ENCODE results near the gene HGS. TPM values are rescaled to one million over a fixed set of nuclear protein-coding genes. Genes with fewer than 3 reads are reported as not detected.

HGS gene
- total and polyA plus RNA-seq, 7 donors: 38.6 to 158 (median 63.3) TPM

DNA sequence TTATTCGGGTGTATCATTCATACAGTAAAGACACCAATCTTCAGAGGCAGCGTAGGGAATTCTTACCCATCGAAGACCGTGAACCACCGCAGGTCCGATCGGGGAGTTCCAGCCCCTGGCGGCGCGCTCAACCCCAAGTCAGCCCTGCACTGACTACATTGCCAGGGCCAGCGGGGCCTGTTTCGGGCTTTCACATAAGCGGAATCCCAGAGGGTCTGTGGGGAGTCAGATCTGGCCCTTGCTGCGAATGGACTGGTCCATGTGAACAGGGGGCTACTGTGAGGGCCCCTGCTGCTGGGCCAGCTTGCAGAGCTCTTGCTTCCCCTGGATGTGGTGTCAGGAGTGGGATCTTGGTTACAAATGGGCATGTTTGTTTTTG, 35.1 kb upstream of the HGS start:
- Histone ChIP-seq H3K9me3 (no peaks in the 10 kb centered on the region), H3K36me3 (ENCODE audit: insufficient read depth in 1 of 2, low read depth in 1 of 2) (no peaks in the 10 kb centered on the region), H3K27me3 (ENCODE audit: insufficient read depth in 3 of 3, low read length in 2 of 3) (peaks cover 0 to 42% (median 18%) of the 10 kb centered on the region in 3 donors), H3K4me3 (no peak overlapping the region), H3K27ac (no peak overlapping the region), H3K4me1 (no peaks in the 10 kb centered on the region)
- TF ChIP-seq, protein P1, sequence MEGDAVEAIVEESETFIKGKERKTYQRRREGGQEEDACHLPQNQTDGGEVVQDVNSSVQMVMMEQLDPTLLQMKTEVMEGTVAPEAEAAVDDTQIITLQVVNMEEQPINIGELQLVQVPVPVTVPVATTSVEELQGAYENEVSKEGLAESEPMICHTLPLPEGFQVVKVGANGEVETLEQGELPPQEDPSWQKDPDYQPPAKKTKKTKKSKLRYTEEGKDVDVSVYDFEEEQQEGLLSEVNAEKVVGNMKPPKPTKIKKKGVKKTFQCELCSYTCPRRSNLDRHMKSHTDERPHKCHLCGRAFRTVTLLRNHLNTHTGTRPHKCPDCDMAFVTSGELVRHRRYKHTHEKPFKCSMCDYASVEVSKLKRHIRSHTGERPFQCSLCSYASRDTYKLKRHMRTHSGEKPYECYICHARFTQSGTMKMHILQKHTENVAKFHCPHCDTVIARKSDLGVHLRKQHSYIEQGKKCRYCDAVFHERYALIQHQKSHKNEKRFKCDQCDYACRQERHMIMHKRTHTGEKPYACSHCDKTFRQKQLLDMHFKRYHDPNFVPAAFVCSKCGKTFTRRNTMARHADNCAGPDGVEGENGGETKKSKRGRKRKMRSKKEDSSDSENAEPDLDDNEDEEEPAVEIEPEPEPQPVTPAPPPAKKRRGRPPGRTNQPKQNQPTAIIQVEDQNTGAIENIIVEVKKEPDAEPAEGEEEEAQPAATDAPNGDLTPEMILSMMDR (IDR thresholded peaks at IDR 0.05): no peak
- intact Hi-C loops (cut with DNase I): no loop called here
- ATAC-seq (no peak), DNase-seq (no peak)
- 48 to 60% (median 55%) methylated on average over 14 of the region's 14 CpGs for WGBS, 3 donors

DNA sequence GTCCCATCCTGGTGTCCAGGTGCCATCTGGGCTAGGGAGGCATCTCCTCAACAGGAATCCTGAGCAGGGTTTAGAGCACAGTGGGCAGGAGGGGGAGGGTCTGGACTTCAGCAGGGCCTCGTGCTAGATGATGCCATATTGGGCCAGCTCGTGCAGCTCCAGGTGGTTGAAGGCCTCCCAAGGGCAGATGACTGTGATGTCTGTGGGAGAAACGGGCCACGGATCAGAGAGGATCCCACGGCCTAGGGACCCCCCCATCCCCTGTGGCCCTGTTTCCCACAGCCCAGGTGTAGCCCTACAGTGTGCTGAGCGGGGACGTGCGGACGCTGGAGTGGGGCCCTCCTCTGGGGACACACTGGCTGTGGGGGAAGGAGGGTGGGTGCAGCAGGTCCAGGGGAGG, 32.9 kb upstream of the HGS start:
- Histone ChIP-seq H3K27ac (no peak overlapping the region), H3K36me3 (ENCODE audit: insufficient read depth in 1 of 2, low read depth in 1 of 2) (no peaks in the 10 kb centered on the region), H3K9me3 (no peaks in the 10 kb centered on the region), H3K4me1 (no peaks in the 10 kb centered on the region), H3K4me3 (no peak overlapping the region), H3K27me3 (ENCODE audit: insufficient read depth in 3 of 3, low read length in 2 of 3) (peaks cover 0 to 42% (median 18%) of the 10 kb centered on the region in 3 donors)
- no peak for ATAC-seq
- TF ChIP-seq, protein P1 (IDR thresholded peaks at IDR 0.05): no peak
- 59 to 73% (median 62%) methylated on average over 9 of the region's 9 CpGs for WGBS, 3 donors
- intact Hi-C loops (cut with DNase I): no loop called here
- no peak for DNase-seq

DNA sequence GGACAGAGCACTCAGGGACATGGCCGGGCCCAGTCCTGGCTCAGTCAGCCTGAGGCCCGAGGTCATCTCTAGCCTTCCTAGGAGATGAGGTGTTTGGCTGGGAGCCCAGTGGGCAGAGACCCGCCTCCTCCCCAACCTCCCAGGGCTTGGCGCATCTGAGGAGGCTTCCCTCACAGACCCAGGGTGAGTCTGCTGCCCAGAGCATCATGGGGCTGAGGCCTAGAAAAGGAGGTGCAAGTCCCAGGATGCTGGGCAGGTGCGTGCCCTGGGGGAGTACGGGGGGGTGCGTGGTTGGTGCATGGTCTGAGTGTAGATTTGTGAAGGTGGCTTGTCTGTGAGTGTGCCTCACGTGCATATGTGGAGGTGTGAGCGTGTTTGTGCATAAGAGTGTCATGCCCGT, 32.1 kb upstream of the HGS start:
- no peaks in the 10 kb centered on the region for H3K36me3 ChIP-seq (ENCODE audit: insufficient read depth in 1 of 2, low read depth in 1 of 2)
- WGBS, 3 donors: 72 to 78% (median 75%) methylated on average over 10 of the region's 10 CpGs
- H3K27me3 ChIP-seq (ENCODE audit: insufficient read depth in 3 of 3, low read length in 2 of 3): peaks cover 0 to 42% (median 18%) of the 10 kb centered on the region in 3 donors
- ATAC-seq: no peak
- TF ChIP-seq, protein P1 (IDR thresholded peaks at IDR 0.05): no peak
- DNase-seq: peak in 1 of 2 donors; percentile 33
- H3K9me3 ChIP-seq: no peaks in the 10 kb centered on the region
- no peak overlapping the region for H3K27ac ChIP-seq
- no peaks in the 10 kb centered on the region for H3K4me1 ChIP-seq
- no peak overlapping the region for H3K4me3 ChIP-seq
- intact Hi-C loops (cut with DNase I): no loop called here

DNA sequence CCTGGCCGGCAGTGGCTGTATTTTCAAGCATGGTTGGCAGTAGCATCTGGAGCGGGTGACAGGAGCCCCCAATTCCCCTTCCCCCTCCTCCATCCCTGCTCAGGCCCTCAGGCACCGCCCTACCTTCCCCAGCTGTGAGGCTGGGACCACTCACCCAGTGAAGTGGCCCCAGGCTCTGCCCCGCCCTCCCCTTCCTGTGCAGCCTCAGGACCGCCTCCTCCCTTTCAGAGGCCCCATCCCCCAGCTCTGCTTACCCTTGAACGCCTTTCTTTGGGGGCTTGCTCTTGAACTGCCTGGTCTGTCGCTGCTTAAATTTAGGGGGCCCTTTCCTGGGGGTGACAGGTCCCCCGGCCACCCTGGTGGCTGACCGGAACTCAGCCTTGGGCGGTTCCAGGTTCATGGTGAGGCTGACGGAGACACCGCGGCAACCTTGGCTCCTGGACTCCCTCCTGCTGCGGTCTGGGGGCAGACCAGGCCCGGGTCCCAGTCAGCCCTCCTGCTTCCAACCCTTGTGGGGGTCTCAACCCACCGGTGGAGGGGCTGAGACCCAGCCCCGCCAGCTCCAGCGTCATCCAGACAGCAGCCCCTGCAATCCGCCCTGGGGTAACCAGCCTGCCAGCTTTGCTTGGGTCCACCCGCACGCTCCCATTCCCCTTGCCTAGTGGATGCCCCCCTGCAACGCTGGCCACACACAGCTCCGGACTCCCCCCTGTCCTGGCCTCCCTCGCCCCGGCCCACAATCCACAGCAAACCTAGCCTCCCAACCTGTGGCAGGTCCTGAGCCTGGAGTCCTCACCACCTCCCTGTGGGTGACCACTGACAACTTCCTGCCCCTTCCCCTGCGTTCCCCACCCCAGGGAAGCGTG, 30.7 kb upstream of the HGS start:
- intact Hi-C loops (cut with DNase I): no loop called here
- DNase-seq (no peak), ATAC-seq (peak in 1 of 4 donors; percentile 20)
- Histone ChIP-seq H3K4me1 (peaks cover 4% of the 10 kb centered on the region), H3K27me3 (ENCODE audit: insufficient read depth in 3 of 3, low read length in 2 of 3) (peaks cover 0 to 30% (median 12%) of the 10 kb centered on the region in 3 donors), H3K27ac (no peak overlapping the region), H3K9me3 (no peaks in the 10 kb centered on the region), H3K36me3 (ENCODE audit: insufficient read depth in 1 of 2, low read depth in 1 of 2) (no peaks in the 10 kb centered on the region), H3K4me3 (peak overlapping the region; percentile 25)
- 34 to 46% (median 40%) methylated on average over 22 to 27 of the region's 27 CpGs for WGBS, 3 donors
- TF ChIP-seq, protein P1 (IDR thresholded peaks at IDR 0.05): no peak

Measured in psoas muscle (tissue), 8 donors.